WTC11 (cell line): ENCODE results near the gene DUSP18. TPM values are rescaled to one million over a fixed set of nuclear protein-coding genes. Genes with fewer than 3 reads are reported as not detected.

Experiments
- ATAC-seq: fragments of 200-7000 bp; cut with Tn5 transposase; 2 replicates; pipeline ENCODE4 v1.10.0; 2021; ENCODE audit warnings: mild to moderate bottlenecking, moderate library complexity
- CTCF ChIA-PET: fragments of 300-600 bp; sonication (Branson Sonifier 250); formaldehyde crosslinking; loops from one replicate; lab custom pipeline; 2021; ENCODE audit warnings: antibody characterized with exemption; lab: Charles Lee
- POLR2A ChIA-PET: fragments of 350-600 bp; sonication (Branson Sonifier 250); formaldehyde crosslinking; loops from one replicate; lab custom pipeline; 2021; ENCODE audit warnings: antibody characterized with exemption; lab: Charles Lee
- DNase-seq: peaks from one replicate; pipeline ENCODE4 v3.0.0; 2021; ENCODE audit warnings: low spot score
- H3K27ac Mint-ChIP-seq: 2 replicates; pipeline ENCODE4 v1.8.0; 2021; ENCODE audit warnings: mixed read lengths
- H3K27me3 Mint-ChIP-seq: 2 replicates; pipeline ENCODE4 v1.8.0; 2021; ENCODE audit warnings: low read depth, mild to moderate bottlenecking, moderate library complexity, mixed read lengths
- H3K36me3 Mint-ChIP-seq: 2 replicates; pipeline ENCODE4 v1.8.0; 2021; ENCODE audit warnings: mixed read lengths
- H3K4me1 Mint-ChIP-seq: 2 replicates; pipeline ENCODE4 v1.8.0; 2022; ENCODE audit warnings: mixed read lengths
- H3K4me3 Mint-ChIP-seq: 2 replicates; pipeline ENCODE4 v1.8.0; 2021; ENCODE audit warnings: mild to moderate bottlenecking, moderate library complexity, mixed read lengths
- H3K9me3 Mint-ChIP-seq: 2 replicates; pipeline ENCODE4 v1.8.0; 2021; ENCODE audit warnings: mixed read lengths
- AFF4 ChIP-seq: sonication (generic); formaldehyde crosslinking; IDR thresholded peaks from 2 replicates; pipeline ENCODE4 v1.8.1; 2023; ENCODE audit warnings: mild to moderate bottlenecking, missing genetic modification reagents, borderline replicate concordance
- JAZF1 ChIP-seq: fragments of 250-450 bp; sonication (Bioruptor Pico); IDR thresholded peaks from 2 replicates; pipeline ENCODE4 v1.9.0; 2021; ENCODE audit warnings: moderate library complexity, mild to moderate bottlenecking, inconsistent platforms
- KAT7 ChIP-seq: sonication (generic); formaldehyde crosslinking; IDR thresholded peaks from 2 replicates; pipeline ENCODE4 v1.8.1; 2023; ENCODE audit warnings: missing genetic modification reagents, mild to moderate bottlenecking, borderline replicate concordance
- NR2C2 ChIP-seq: sonication (generic); formaldehyde crosslinking; IDR thresholded peaks from 2 replicates; pipeline ENCODE4 v1.8.0; 2022; ENCODE audit warnings: mild to moderate bottlenecking, missing genetic modification reagents
- RELA ChIP-seq: sonication (generic); formaldehyde crosslinking; IDR thresholded peaks from 2 replicates; pipeline ENCODE4 v1.8.1; 2022; ENCODE audit warnings: missing genetic modification reagents, mild to moderate bottlenecking, borderline replicate concordance
- TCF7 ChIP-seq: sonication (generic); formaldehyde crosslinking; IDR thresholded peaks from 2 replicates; pipeline ENCODE4 v1.8.0; 2022; ENCODE audit warnings: mild to moderate bottlenecking, low read depth, missing genetic modification reagents, moderate library complexity
- TP53 ChIP-seq: sonication (generic); formaldehyde crosslinking; IDR thresholded peaks from 2 replicates; pipeline ENCODE4 v1.8.1; 2023; ENCODE audit warnings: mild to moderate bottlenecking, missing genetic modification reagents
- ZBTB43 ChIP-seq: sonication (generic); formaldehyde crosslinking; IDR thresholded peaks from 2 replicates; pipeline ENCODE4 v1.8.1; 2023; ENCODE audit warnings: mild to moderate bottlenecking, missing genetic modification reagents
- ZNF121 ChIP-seq: sonication (generic); formaldehyde crosslinking; IDR thresholded peaks from 2 replicates; pipeline ENCODE4 v1.8.0; 2023; ENCODE audit warnings: missing genetic modification reagents
- ZNF219 ChIP-seq: sonication (generic); formaldehyde crosslinking; IDR thresholded peaks from 2 replicates; pipeline ENCODE4 v1.8.0; 2023; ENCODE audit warnings: missing genetic modification reagents, mild to moderate bottlenecking, borderline replicate concordance
- ZNF281 ChIP-seq: sonication (generic); formaldehyde crosslinking; IDR thresholded peaks from 2 replicates; pipeline ENCODE4 v1.8.0; 2023; ENCODE audit warnings: mild to moderate bottlenecking, missing genetic modification reagents
- ZNF396 ChIP-seq: fragments of 250-450 bp; sonication (Bioruptor Pico); IDR thresholded peaks from 2 replicates; pipeline ENCODE4 v1.8.0; 2021; ENCODE audit warnings: mild to moderate bottlenecking, moderate library complexity, borderline replicate concordance
- total RNA-seq: library from RNA; stranded (reverse); gene quantifications from 3 replicates; pipeline ENCODE4 v1.2.3, GENCODE V29; 2021
- TF ChIP-seq, protein P1 (sequence below): sonication (generic); formaldehyde crosslinking; IDR thresholded peaks from 2 replicates; pipeline ENCODE4 v1.8.0; 2022; ENCODE audit warnings: mild to moderate bottlenecking, missing genetic modification reagents
- TF ChIP-seq, protein P2 (sequence below): sonication (generic); formaldehyde crosslinking; IDR thresholded peaks from 2 replicates; pipeline ENCODE4 v1.8.1; 2022; ENCODE audit warnings: low read depth, mild to moderate bottlenecking, moderate library complexity, missing genetic modification reagents, borderline replicate concordance
- TF ChIP-seq, protein P3 (sequence below): sonication (generic); formaldehyde crosslinking; conservative IDR thresholded peaks from 2 replicates; pipeline ENCODE4 v1.8.1; 2022; ENCODE audit warnings: mild to moderate bottlenecking, missing genetic modification reagents
- TF ChIP-seq, protein P4 (sequence below): fragments of 250-450 bp; sonication (Bioruptor Pico); conservative IDR thresholded peaks from 2 replicates; pipeline ENCODE4 v1.9.0; 2021; ENCODE audit warnings: mild to moderate bottlenecking

DUSP18 gene
- total RNA-seq, 1 experiment from 2014 or later: 4.3 TPM

GRCh38 chr22:30617819-30618218 is 49.9 kb downstream of the DUSP18 start:
- H3K4me1 Mint-ChIP-seq: no peaks in the 10 kb centered on the region

GRCh38 chr22:30615543-30615954 is 52.1 kb downstream of the DUSP18 start:
- Mint-ChIP-seq H3K27me3 (no peaks in the 10 kb centered on the region), H3K9me3 (no peaks in the 10 kb centered on the region), H3K27ac (peak overlapping the region; percentile 15; the same call in 1 of the 2 replicates), H3K4me3 (no peak overlapping the region), H3K4me1 (no peaks in the 10 kb centered on the region), H3K36me3 (peaks cover 56% of the 10 kb centered on the region)
- ChIA-PET POLR2A (no interaction called here), CTCF (no interaction called here)
- TF ChIP-seq NR2C2 (no peak), TP53 (no peak), ZNF281 (no peak), RELA (CRISPR knock-in tag) (no peak), AFF4 (CRISPR knock-in tag) (no peak), ZBTB43 (CRISPR knock-in tag) (no peak), ZNF219 (CRISPR knock-in tag) (no peak)
- TF ChIP-seq, protein P1, sequence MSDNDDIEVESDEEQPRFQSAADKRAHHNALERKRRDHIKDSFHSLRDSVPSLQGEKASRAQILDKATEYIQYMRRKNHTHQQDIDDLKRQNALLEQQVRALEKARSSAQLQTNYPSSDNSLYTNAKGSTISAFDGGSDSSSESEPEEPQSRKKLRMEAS (CRISPR knock-in tag): no peak
- TF ChIP-seq, protein P2, sequence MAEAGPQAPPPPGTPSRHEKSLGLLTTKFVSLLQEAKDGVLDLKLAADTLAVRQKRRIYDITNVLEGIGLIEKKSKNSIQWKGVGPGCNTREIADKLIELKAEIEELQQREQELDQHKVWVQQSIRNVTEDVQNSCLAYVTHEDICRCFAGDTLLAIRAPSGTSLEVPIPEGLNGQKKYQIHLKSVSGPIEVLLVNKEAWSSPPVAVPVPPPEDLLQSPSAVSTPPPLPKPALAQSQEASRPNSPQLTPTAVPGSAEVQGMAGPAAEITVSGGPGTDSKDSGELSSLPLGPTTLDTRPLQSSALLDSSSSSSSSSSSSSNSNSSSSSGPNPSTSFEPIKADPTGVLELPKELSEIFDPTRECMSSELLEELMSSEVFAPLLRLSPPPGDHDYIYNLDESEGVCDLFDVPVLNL (CRISPR knock-in tag): no peak
- TF ChIP-seq, protein P3, sequence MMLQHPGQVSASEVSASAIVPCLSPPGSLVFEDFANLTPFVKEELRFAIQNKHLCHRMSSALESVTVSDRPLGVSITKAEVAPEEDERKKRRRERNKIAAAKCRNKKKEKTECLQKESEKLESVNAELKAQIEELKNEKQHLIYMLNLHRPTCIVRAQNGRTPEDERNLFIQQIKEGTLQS (CRISPR knock-in tag): no peak
- no peak for DNase-seq
- no peak for ATAC-seq

More at GRCh38 chr22:30617819-30618218, 49.9 kb downstream of the DUSP18 start:
- ChIA-PET CTCF (no interaction called here), POLR2A (no interaction called here)
- no peak for DNase-seq
- ATAC-seq: no peak
- Mint-ChIP-seq H3K27me3 (no peaks in the 10 kb centered on the region), H3K4me3 (no peak overlapping the region), H3K9me3 (no peaks in the 10 kb centered on the region), H3K36me3 (peaks cover 52% of the 10 kb centered on the region), H3K27ac (no peak overlapping the region)
- TF ChIP-seq JAZF1: no peak
- TF ChIP-seq ZNF121 (CRISPR knock-in tag): no peak
- no peak for TF ChIP-seq KAT7 (CRISPR knock-in tag)
- TF ChIP-seq TCF7: no peak
- TF ChIP-seq, protein P2 (CRISPR knock-in tag): no peak
- no peak for TF ChIP-seq ZNF396 (CRISPR knock-in tag)
- TF ChIP-seq, protein P4, sequence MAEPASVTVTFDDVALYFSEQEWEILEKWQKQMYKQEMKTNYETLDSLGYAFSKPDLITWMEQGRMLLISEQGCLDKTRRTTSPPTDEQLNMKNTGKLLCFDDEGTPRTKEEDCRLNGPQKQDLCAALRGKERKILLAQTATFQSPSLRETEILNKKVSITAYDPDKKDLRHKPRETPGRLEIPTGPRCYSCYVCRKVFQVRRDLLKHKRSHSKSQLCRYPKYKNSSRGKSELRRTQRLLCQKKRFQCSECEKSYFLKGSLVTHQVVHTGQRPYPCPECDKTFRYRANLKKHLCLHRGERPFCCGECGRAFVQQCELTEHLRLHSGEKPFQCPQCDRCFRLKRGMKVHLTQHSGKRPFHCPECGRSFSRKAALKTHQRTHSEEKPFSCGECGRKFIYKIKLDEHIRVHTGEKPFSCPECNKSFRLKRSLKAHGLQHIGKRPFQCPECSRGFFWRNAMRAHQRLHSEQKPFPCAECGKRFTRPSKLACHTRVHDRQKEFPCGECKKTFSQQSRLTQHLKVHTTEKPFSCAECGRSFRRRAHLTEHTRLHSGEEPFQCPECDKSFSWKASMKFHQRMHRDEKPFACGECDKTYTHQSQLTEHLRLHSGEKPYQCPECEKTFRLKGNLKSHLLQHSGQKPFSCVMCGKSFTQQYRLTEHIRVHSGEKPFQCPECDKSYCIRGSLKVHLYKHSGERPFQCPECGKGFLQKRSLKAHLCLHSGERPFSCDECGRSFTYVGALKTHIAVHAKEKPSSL (CRISPR knock-in tag): no peak
